NCI-H446 (cell line): Measurements from ENCODE around the gene VAPB.

Source experiments
- DNase-seq, 2 experiments: peaks; one replicate each; lab custom pipeline; 2025; lab: John Stamatoyannopoulos, UW

Gene VAPB

DNA sequence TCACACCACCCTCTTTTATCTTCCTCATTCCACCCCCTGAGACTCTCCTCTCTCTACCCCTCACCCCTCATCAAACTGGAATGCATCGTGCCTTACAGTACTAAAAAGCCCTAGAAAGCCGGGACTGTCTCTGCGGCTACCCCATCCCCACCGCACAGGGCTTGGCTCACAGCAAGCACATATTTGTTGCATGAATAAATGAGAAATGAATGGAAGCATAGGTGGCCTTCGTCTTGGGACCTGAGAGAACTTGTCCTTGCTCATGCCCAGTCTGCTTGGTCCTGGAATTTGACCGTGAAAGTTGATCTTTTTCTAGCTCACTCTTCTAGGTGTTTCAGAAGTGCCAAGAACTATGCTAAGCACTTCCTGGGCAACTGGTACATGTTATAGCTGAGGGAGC is 72.9 kb downstream of the VAPB start:
- DNase-seq = no peak

GRCh38 chr20:58463256-58463655 is 74.2 kb downstream of the VAPB start:
- no peak for DNase-seq

DNA sequence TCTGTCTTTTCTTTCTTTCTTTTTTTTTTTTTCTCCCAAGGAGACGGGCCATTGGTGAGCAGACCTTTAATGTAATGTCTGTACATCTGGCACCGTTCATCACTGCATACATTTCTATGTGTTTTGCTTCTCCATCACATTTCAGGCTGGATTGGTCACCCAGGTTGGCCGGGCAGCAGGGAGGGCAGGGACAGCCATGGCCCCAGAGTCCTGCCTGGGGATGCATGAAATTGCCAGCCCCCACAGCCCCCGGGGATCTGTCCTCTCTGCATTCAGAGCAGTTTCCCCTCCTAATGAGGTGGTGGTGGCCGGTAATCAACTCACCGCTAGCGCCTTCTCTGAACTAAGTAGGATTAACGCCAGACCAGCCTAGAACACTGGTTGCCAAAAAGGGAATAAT is 75.8 kb downstream of the VAPB start:
- DNase-seq = no peak

GRCh38 chr20:58466095-58466708 is 77.2 kb downstream of the VAPB start:
- DNase-seq = no peak

DNA sequence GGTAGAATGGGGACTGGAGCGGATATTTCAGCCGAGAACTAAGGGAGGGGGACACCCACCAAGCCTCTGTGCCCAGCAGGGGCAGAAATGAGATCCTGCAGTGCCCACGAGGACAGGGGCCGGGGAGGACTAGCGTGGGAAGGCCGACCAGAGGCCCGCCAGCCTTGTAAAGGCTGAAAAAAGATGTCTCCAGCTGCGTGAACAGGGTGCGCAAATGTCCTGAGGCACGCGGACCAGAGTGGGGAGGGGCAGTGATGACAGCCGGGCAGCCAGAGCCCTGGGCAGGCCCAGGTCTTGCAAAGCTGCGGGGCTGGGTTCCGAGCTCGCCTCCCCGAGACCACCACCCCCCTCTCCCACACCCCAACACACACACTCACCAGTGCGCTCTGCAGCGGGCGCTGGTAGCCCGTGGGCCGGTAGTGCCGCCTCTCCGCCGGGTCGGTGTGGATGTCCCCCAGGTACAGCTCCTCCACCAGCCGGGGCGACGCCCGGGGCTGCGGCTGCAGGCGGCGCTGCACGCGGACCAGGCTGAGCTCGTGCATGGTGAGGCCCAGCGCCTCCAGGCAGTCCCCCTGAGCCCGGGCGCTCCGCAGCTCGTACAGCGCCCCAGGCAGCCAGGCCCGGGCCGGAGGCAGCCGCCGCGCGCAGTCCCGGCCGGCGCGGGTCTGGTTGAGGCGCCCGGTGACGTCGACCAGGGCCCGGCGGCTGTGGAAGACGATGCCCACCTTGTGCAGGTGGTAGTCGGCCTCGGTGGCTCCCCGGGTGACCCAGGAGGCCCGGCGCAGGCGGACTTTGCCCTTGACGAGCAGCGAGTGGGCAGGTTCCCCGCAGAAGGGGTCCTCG is 77.9 kb downstream of the VAPB start:
- no peak for DNase-seq

GRCh38 chr20:58467572-58468527 is 78.8 kb downstream of the VAPB start:
- no peak for DNase-seq

GRCh38 chr20:58469616-58470015 is 80.6 kb downstream of the VAPB start:
- no peak for DNase-seq

DNA sequence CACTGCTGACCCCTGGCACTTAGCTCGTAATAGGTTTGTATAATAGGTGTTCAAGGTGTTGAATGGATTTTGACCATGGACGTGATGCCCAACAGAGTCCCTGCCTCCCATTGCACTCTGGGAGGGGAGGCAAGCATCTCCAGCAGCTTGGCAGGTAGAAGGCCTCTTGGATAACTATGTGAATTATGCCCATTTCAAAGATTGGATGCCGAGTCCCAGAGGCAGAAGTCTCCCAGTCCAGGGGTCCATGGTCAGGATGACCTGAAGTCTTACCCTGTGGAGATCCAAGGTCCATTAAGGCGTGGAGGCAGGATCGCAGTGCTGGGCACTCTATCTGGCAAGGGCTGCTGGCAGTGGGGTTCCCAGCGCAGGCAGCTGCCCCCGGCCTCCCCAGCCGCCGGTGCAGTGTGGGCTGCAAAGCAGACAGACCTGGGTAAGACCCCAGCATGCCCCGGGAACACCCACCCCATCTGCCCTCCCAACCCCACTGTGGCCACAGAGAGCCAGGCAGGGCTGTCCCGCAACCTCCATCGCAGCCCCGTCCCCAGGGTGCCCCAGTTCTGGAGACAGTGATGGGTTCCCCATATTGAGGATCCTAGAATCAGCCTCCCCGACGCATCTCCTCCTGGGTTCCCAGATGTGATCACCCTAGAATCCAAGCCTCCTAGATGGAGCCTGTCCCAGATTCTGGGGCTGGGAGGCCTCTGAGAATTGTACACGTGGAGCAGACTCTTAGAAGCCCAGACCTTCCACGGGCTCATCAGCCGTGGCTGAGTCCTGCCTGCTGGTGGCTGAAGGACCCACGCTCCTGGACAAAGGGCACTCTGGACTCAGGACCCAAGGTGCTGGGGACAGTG is 81.5 kb downstream of the VAPB start:
- no peak for DNase-seq

DNA sequence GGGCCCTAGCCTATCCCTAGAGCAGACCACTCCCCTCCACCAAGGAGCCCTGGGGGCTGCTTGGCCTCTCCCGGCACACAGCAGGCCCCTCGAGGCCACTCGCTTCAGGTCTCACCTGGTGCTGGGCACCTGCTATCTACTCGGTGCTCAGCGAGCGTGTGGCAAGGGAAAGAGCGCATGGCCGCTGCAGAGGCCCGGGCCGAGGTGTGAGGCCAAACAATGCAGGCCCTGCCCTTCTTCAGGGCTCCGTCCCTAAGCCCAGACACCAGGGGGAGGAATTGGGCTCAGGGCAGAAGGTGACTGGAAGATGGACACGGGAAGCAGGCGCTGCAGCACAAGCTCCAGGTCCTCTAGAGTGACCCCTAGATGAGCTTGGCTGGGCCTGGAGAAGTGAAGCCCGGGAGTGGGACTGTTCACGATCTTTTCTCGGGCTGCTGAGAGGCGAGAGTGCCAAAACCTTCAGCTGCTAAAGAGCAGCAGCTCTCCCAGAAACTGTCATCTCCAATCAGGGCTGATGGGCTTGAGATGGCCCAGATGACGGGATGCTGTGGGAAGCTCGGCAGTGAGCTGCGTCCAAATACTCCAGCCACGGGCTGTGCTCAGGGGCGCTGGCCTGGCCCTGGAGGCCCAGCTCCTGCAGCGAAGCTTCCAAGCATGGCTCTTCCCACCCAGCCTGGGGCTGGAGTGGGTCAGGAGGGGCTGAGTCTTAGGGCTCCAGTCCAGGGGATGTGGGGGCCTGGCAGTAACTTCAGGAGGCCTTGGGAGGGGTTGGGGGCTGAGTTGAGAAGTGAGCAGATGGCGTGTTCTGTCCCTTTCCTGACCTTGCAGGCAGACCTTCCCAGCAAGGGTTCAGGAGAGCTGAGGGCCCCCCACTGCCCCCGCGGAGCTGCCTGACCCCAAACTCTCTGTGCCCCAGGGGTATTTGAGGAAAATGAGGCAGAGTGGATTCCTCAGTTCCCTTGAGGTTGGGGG is 82.5 kb downstream of the VAPB start:
- peak in 1 of 2 experiments; percentile 25 for DNase-seq

DNA sequence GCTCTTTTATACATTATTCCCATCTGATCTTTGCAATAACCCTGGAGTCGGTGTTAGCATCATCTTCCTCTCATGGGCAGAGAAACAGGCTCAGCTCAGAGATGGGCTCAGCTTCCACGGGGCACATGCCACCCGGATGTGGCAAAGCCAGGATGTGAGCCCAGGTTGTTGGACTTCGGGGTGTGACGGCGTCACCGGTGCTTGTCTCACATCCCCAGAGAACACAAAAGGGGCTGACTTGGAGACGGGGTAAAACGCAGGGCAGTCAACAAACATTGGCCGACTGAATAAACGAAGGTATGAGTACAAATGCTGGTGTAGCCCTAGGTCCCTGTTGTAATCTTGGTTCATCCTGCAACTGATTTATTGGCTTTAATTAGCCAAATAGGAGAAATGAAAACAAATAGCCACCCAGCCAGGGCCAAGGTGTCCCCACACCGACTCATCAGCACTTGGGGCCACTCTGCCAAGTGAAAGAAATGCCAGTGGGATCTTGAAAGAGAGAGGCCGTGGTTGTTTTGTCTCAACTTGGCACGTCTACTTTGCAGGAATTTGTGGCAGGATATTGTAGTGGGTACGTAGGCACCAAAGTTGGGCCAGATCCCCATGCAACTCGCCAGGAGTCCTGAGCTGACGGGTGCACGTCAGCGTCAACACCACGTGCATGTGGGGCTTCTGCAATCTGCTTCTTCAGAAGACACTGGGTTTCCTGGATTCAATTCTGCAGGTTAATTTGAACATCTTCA is 83.4 kb downstream of the VAPB start:
- DNase-seq = no peak

DNA sequence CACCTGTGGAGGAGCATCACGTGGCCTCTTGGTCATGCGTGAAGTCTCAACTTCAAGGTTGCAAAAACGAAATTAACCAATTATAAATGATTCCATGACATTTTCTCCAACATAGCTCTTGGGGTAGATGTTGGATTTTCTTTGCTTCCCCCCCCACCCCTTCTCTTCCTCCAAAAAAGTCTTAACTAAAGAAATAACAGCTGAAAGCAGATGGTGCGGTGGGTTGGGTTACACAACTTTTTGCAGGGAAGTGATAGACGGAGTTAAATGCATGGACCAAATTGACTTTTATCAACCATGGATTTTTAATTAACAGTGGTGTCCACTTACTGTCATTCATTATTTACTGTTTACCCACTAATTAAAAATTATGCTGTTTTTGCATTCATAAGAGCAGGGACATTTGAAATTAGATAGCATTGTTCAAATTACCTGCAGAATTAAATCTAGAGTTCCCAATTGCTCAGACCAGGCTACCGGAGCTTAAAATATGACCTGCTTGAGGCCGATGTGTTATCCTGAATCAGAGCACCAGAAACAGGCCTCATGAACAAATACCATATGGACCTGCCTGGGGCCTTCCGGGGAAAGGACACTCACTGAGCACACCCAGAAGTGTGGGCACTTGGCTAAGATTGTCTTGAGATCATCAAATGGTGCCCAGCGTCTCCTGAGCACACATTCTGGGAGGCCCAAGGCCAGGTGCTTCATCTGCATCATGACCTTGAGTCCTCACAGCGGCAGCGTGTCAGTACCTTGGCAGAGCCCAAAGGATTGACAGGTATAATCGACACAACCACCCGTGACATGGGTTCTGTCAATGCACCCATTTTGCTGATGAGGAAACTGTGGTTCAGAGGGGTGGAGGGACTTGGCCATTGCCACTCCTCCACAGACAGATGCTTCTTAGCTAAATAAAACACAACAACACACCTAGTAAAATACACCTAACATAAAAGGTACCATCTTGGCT is 84.7 kb downstream of the VAPB start:
- no peak for DNase-seq

DNA sequence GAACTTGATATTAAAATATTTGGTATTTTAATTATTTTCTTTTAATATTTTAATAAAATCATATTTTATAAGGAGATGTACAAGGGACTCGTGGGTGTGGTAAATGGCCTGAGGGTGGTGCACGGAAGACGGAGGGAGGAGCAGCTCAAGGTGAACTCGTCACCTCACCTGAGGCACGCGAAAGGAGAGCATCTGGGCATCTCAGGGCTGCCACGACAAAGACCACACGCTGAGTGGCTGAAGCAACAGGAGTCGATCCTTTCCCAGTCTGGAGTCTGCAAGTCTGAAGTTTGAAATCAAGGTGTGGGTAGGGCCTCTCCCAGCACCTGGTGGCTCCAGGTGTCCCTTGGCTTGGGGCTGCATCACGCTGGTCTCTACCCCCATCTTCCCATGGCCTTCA is 86.4 kb downstream of the VAPB start:
- no peak for DNase-seq

- DNase-seq = no peak
Observed at GRCh38 chr20:58478141-58478805, 89.2 kb downstream of the VAPB start.

DNA sequence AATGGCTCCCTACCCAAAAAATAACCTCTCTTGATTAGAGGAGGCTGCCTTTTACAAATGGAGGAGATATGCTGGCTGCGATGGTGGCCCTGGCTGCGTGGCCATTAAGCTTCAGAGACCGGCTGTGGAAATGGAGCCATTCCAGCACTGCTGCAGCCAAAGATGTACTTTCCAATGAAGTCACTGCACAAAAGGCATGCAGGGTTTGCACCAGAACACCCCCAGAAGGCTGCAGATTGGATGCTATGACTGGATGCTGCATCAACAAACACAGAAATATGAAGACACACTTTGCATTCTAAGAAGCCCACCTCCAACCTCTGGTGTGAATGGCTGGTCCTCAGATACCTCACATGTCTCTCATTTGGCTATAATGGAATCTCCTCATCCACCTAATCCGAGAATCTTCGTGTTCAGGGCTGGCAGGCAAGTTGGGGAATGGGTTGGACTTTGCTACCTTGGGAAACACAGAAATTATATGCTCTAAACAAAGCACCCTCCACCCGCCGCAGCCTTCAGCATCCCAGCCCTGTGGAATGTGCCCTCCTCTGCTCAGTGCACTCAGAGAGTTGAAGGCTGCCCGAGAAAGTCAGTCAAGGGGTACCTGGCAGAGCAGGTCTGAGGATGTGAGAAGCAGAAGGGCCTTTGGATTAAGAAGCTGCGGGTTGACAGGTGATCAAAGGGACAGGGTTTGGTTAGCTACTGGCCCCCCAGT is 90.9 kb downstream of the VAPB start:
- DNase-seq = no peak

- peak in 1 of 2 experiments; percentile 17 for DNase-seq
Observed at GRCh38 chr20:58480551-58481336, 91.7 kb downstream of the VAPB start.

DNA sequence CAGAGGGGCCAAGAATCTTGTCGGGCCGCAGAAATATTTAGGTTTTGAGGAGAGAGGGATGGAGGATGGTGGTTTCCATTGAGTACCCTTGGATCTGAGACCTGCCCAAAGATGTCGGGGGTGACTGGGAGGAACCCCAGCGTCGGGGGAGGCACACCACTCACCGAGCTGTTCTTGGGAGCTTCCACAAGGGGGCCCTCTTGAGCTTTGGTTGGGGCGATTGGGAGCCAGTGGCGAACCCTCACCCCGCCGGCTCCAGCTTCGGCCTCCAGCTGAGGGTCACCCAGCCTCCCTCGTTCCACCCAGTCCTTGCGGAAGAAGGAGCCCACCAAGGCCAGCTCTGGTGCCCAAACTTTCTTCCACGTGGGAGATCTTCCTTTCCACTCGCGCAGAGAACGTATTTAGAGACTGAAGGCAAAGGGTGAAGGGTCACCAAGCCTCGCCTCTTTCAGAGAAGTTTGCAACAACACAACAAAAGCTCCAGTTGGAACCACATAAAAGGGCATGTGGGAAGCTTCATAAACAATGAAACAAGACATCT is 92.5 kb downstream of the VAPB start:
- no peak for DNase-seq
